HG03565 (cell line): ENCODE measurements around the gene EPHA1.
"Not testable (repeated sequence)": the region's sequence is repeated elsewhere in the genome, so short reads cannot be mapped to it uniquely, and the experiment has no call there.

Experiments used
- ATAC-seq: cut with Tn5 transposase; IDR thresholded peaks from one replicate; pipeline ENCODE4 v1.9.1; 2021; ENCODE audit warnings: mild to moderate bottlenecking, moderate library complexity; ENCODE audit not compliant: unreplicated experiment

The EPHA1 gene

DNA sequence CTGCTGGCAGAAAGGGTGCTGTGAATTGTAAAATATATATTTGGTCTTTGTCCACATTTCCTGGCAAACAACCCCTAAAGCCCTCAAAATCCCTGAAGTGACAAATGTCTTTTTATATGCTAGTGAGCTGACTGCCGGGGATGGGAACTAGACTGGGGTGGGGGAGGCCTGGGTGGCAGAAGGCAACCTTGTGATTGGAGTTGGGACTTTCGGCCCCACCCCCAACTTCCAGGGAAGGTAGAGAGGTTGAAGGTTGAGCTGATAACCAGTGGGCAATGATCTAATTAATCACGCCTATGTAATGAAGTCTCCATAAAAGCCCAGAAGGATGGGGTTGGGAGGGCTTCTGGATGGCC is 2.7 kb downstream of the EPHA1 start:
- no peak for ATAC-seq

- no peak for ATAC-seq
Measured at GRCh38 chr7:143405173-143406001, 3.3 kb downstream of the EPHA1 start.

DNA sequence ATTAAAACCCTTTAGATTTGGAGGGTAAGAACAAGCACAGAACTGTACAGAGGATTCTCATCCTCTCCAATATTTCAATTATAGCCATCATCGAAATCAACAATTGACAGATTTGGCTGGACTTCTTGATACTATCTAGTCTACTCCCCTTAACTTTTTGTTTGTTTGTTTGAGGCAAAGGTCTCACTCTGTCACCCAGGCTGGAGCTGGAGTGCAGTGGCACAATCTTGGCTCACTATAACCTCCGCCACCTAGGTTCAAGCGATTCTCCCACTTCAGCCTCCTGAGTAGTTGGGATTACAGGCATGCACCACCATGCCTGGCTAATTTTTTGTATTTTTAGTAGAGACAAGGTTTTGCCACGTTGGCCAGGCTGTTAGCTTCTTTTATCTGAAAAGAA is 6.4 kb downstream of the EPHA1 start:
- not testable (repeated sequence) for ATAC-seq

- no peak for ATAC-seq
Measured at GRCh38 chr7:143401265-143401664, 7.4 kb downstream of the EPHA1 start.

GRCh38 chr7:143399642-143400041 is 9.0 kb downstream of the EPHA1 start:
- no peak for ATAC-seq

DNA sequence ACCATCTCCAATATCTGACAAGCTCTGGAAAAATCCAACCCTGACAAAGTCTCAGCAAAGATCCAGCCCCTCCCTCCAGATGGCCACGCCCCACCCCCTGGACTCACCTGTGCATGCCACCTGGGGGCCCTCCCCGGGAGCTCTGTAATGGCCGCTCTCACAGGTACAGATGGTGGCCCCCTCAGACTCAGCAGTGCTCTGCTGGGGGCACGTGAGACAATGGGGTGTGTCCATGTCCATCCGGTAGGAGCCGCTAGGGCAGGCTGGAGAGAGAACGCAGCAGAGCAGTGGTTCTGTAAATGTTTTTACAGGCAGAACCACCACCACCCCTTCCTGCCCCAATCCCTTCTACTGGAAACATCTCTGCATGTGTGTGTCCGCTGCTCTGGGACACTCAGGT is 9.5 kb downstream of the EPHA1 start:
- no peak for ATAC-seq

DNA sequence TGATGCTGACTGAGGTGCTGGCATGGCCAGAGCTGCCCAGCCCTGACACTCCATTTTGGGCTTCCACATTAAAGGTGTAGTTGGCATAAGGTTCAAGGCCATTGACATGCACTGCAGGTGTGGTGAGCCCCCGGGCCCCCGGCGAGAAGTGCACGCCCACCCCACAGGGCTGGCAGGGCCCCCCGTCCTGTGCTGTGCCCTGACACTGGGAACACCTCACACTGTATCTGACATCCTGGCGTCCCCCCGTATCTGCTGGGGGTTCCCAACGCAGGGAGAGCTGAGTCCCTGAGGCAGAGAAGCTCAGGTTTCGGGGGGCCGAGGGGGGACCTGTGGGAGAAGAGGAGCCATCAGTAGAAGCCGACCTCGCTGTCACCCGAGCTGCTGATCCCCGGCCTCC is 10.0 kb downstream of the EPHA1 start:
- ATAC-seq, result no peak

DNA sequence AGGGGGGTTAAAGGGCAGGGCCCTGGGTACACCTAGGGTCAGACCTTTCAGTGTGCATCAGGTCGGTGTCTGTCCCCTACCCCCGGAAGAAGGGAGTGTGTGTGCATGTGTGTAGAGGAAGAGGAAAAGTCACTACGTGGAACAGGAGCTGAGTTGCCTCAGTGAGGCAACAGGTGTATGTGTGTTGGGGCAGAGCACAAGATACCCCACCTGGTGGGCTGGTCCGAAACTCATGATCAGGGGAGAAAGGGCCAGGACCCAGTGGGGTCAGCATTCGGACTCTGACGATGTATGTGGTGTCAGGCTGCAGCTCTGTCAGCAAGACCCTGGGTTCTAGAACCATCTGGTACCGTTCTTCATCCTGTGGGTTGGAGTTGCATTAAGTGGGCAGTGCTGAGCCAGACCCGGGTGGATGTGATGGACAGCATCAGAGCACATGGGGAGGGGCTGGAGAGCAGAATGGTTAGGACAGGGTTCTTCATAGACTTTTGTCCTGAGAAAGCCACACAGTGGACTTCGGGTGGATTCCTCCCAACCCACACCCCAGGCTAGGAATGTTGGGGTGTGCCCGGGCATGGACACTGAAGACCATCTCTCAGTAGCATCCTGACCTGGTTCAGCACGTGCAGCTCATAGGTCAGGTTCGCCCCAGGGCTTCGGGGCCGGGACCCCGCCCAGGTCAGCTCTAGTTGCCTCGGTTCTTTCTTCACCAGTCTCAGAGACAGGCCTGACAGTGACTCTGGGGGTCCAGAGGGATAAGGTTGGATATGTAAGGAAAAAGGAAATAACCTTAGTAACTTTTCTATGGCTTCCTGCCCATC is 10.7 kb downstream of the EPHA1 start:
- ATAC-seq, result no peak

DNA sequence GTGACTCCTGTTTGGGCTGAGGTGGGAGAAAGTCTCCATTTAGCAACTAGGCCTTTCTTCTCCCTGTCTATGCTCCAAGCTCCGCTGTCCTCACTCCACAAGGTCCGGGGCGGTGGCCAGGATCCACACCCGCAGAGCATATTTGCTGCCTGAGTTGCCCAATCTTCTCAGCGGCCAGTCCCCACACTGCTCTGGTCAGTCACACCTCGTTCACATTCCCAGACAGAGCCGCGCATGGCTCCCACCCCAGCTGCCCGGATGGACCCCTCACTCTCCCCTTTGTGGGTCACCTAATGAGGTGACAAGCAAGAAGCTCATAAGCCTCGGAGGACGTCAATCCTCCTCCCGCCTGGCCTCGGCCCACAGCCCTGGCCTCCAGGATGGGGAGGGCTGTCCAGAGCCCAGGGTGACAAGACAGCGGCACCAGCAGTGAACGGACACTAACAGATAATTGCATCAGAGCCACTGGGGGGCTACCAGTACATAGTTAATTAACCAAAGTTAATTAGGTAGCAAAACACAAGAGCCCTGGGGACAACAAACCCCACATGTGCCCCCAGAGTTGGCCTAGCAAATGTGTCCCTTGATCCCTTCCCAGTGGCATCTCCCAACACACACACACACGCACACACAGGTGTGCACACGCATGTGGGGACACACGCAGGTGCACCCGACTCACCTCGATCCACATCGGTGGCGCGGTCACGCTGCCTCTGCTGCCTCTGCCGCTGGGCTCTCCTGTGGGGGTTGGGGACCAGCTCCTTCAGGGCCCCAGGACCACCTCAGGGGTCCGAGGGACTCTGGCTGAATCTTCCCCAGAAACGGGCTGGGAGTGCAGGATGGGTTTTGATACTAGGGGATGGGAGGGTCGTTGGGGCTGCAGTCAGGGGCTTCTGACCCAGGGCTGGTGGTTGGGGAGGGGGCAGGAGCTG is 11.8 kb downstream of the EPHA1 start:
- no peak for ATAC-seq

DNA sequence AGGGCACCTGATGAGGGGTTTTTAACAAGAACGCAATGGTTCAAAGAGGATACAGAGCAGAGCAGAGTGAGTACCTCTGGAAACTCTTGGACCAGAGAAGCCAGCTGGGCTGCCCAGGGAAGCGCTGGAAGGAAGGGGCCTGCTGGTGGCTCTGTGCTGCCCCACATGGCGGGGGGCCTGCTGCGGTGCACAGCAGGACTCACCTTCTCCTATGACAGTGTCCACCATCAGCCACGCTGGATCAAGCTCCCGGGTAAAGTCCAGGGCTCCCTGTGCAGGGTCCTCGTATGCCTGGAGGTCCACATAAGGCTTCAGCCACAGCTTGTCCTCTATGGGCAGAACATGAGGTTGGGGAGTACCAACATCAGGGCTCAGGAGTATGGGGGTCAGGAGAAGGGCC is 12.5 kb downstream of the EPHA1 start:
- ATAC-seq, result no peak

GRCh38 chr7:143395187-143396149 is 13.2 kb downstream of the EPHA1 start:
- no peak for ATAC-seq

- no peak for ATAC-seq
Measured at GRCh38 chr7:143394777-143395176, 13.9 kb downstream of the EPHA1 start.

DNA sequence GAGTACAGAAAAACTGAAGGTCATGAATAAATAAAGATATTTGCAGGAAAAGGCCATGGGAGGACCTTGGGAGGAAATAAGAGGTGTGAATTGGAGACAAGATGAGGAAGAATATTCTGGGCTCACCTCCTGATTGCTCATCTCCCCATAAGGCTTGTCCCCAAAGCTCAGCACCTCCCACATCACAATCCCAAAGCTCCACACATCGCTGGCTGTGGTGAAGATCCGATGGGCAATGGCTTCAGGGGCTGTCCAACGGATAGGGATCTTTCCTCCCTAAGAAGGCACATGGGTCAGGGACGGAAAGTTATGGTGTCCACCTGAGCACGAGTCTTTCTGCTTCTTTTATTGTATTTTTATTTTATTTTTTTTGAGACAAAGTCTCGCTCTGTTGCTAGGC is 14.6 kb downstream of the EPHA1 start:
- ATAC-seq, result no peak

GRCh38 chr7:143393267-143394041 is 15.2 kb downstream of the EPHA1 start:
- ATAC-seq, result no peak

GRCh38 chr7:143392875-143393266 is 15.8 kb downstream of the EPHA1 start:
- ATAC-seq, result no peak

DNA sequence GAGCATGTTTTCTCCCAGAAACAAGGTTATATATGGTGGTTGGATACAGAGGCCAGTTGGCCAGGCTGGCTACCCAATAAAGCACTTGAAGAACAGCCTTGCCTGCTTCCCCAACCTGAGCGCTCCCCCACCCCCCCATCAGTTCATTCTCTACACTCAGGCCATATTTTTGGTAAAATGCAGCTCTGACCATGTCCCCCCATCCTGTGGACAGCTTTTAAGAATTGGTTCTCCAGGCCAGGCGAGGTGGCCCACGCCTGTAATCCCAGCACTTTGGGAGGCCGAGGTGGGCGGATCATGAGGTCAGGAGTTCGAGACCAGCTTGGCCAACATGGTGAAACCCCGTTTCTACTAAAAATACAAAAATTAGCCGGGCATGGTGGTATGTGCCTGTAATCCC is 16.2 kb downstream of the EPHA1 start:
- ATAC-seq, result not testable (repeated sequence)

- ATAC-seq, result no peak
Measured at GRCh38 chr7:143391462-143392404, 16.9 kb downstream of the EPHA1 start.

GRCh38 chr7:143390773-143391317 is 17.8 kb downstream of the EPHA1 start:
- no peak for ATAC-seq
